ENCODE results near the gene CYP46A1.

Gene CYP46A1

GRCh38 chr14:99691111-99691885 is 7.2 kb downstream of the CYP46A1 start:
- H3K27me3 ChIP-seq (ENCODE audit: insufficient read depth, poor library complexity, severe bottlenecking), result peaks cover 10% of the 10 kb centered on the region
- no peak for DNase-seq (ENCODE audit: low read depth in 1 of 2, low spot score in 1 of 2)
- no peak overlapping the region for H3K4me3 ChIP-seq (replicated peaks; ENCODE audit: insufficient read depth, low read length)
- H3K27ac ChIP-seq (replicated peaks), result no peak overlapping the region
- TF ChIP-seq REST (IDR thresholded peaks at IDR 0.05; ENCODE audit: insufficient replicate concordance, low read depth), result no peak
- no peak for TF ChIP-seq POLR2AphosphoS5 (IDR thresholded peaks at IDR 0.05; ENCODE audit: low read depth)
- TF ChIP-seq GABPA (IDR thresholded peaks at IDR 0.05; ENCODE audit: low read depth), result no peak
- no peak for TF ChIP-seq CTCF (IDR thresholded peaks at IDR 0.05; ENCODE audit: insufficient read depth, low read length)
- no peak for TF ChIP-seq SPI1 (IDR thresholded peaks at IDR 0.05; ENCODE audit: borderline replicate concordance, low read depth)

- TF ChIP-seq GABPA (IDR thresholded peaks at IDR 0.05; ENCODE audit: low read depth), result no peak
- no peak for TF ChIP-seq SPI1 (IDR thresholded peaks at IDR 0.05; ENCODE audit: borderline replicate concordance, low read depth)
- no peak for TF ChIP-seq POLR2AphosphoS5 (IDR thresholded peaks at IDR 0.05; ENCODE audit: low read depth)
- TF ChIP-seq REST (IDR thresholded peaks at IDR 0.05; ENCODE audit: insufficient replicate concordance, low read depth), result no peak
- no peak for TF ChIP-seq CTCF (IDR thresholded peaks at IDR 0.05; ENCODE audit: insufficient read depth, low read length)
- H3K27me3 ChIP-seq (ENCODE audit: insufficient read depth, poor library complexity, severe bottlenecking), result peaks cover 3% of the 10 kb centered on the region
- no peak overlapping the region for H3K27ac ChIP-seq (replicated peaks)
- no peak for DNase-seq (ENCODE audit: low read depth in 1 of 2, low spot score in 1 of 2)
- no peak overlapping the region for H3K4me3 ChIP-seq (replicated peaks; ENCODE audit: insufficient read depth, low read length)
Measured at GRCh38 chr14:99693918-99694317, 9.8 kb downstream of the CYP46A1 start.

- TF ChIP-seq REST (IDR thresholded peaks at IDR 0.05; ENCODE audit: insufficient replicate concordance, low read depth), result no peak
- no peak for TF ChIP-seq GABPA (IDR thresholded peaks at IDR 0.05; ENCODE audit: low read depth)
- TF ChIP-seq CTCF (IDR thresholded peaks at IDR 0.05; ENCODE audit: insufficient read depth, low read length), result no peak
- no peak for TF ChIP-seq POLR2AphosphoS5 (IDR thresholded peaks at IDR 0.05; ENCODE audit: low read depth)
- no peak for TF ChIP-seq SPI1 (IDR thresholded peaks at IDR 0.05; ENCODE audit: borderline replicate concordance, low read depth)
- no peaks in the 10 kb centered on the region for H3K27me3 ChIP-seq (ENCODE audit: insufficient read depth, poor library complexity, severe bottlenecking)
- H3K4me3 ChIP-seq (replicated peaks; ENCODE audit: insufficient read depth, low read length), result no peak overlapping the region
- H3K27ac ChIP-seq (replicated peaks), result no peak overlapping the region
- no peak for DNase-seq (ENCODE audit: low read depth in 1 of 2, low spot score in 1 of 2)
Measured at GRCh38 chr14:99696929-99697328, 12.8 kb downstream of the CYP46A1 start.
